ENCODE data around the gene COX7A2L. TPM values are rescaled to one million over a fixed set of nuclear protein-coding genes. Genes with fewer than 3 reads are reported as not detected.

COX7A2L gene
- total RNA-seq, 4 donors from 2014 or later: 69.8 to 94.7 (median 89.1) TPM

DNA sequence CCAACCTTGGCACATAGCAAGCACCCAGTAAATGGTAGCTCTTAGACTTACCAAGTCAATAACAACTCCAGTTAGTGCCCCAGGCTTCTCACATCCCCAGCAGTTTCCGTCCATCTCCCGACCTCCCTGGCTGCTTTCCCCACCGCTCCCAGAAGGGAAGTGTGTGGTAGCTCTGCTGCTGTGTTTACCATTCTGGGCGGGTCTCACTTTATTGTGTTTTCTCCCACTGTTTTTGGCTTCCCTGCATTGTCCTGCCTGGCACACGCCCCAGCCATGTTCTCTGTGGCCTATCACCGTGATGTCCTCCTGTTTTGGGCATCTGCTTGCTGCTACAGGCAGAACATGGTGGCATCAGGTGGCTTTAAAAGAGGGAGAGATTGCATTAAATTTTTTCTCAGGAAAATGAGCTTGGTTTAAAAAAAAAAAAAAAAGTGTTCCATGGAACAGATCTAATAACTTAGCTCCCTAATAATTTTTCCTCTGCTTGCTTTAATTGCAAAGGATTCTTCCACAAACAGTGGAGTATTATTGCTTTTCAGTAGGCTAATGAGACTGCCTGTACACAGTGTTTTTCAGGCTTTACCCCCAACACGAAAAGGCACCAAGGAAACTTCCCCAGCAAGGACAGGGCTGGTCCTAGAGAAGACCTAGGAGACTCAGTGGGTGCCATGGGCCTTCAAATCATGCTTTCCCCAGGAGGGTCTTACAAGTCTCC lies 8.0 kb upstream of the COX7A2L start:
- H3K9me3 ChIP-seq: no peaks in the 10 kb centered on the region
- peak overlapping the region in 3 of 4 donors; percentile 15 to 59 (median 41) for H3K27ac ChIP-seq
- peaks cover 0 to 3% of the 10 kb centered on the region in 2 donors for H3K4me1 ChIP-seq
- no peaks in the 10 kb centered on the region for H3K27me3 ChIP-seq
- H3K36me3 ChIP-seq: no peaks in the 10 kb centered on the region
- in situ Hi-C loops (cut with MboI; ENCODE audit: low sequenced_read_pairs in 4 of 4): loop anchor here (10.0 to 25.0 kb wide), 5 partner anchors 264 to 524 kb away; no protein-coding TSS in a partner anchor
- peak in 1 of 2 donors; percentile 65 for ATAC-seq
- DNase-seq: no peak
- intact Hi-C loops (cut with DNase I; ENCODE audit: low total_unique reads): no loop called here
- TF ChIP-seq POLR2A (IDR thresholded peaks at IDR 0.05) (no peak), CTCF (IDR thresholded peaks at IDR 0.05 in 4 of 5, conservative IDR thresholded peaks at IDR 0.05 in 1 of 5) (no peak)
- peak overlapping the region in 2 of 4 donors; percentile 1 to 29 for H3K4me3 ChIP-seq

GRCh38 chr2:42367835-42368234 lies 6.8 kb upstream of the COX7A2L start:
- no peaks in the 10 kb centered on the region for H3K9me3 ChIP-seq
- H3K4me1 ChIP-seq: peaks cover 0 to 3% of the 10 kb centered on the region in 2 donors
- peak overlapping the region in 2 of 4 donors; percentile 1 to 29 for H3K4me3 ChIP-seq
- H3K27ac ChIP-seq: peak overlapping the region in 1 of 4 donors; percentile 15
- no peak for TF ChIP-seq CTCF (IDR thresholded peaks at IDR 0.05 in 4 of 5, conservative IDR thresholded peaks at IDR 0.05 in 1 of 5)
- TF ChIP-seq POLR2A (IDR thresholded peaks at IDR 0.05): no peak
- ATAC-seq (no peak), DNase-seq (no peak)
- intact Hi-C loops (cut with DNase I; ENCODE audit: low total_unique reads): no loop called here
- in situ Hi-C loops (cut with MboI; ENCODE audit: low sequenced_read_pairs in 4 of 4): loop anchor here (10.0 to 25.0 kb wide), 5 partner anchors 263 to 523 kb away; no protein-coding TSS in a partner anchor
- no peaks in the 10 kb centered on the region for H3K36me3 ChIP-seq
- no peaks in the 10 kb centered on the region for H3K27me3 ChIP-seq

DNA sequence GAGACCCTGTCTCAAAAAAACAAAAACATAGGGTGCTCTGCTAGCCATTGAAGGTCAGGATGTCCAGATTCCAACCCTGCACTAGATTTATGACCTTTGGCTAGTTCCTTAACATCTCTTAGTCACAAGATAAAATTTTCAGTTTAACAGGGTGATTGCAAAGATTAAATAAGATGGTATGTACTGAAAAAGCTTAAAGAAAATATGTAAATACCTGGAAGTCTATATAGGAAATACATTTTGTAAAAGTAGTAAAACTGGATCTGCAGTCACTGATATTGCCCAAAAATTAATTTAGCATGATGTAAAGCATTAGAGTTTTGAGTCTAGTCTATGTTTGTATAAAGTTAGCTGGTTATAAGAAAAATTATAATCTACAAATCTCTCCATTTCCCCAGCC lies 5.4 kb upstream of the COX7A2L start:
- ATAC-seq: no peak
- in situ Hi-C loops (cut with MboI; ENCODE audit: low sequenced_read_pairs in 4 of 4): loop anchor here (10.0 to 25.0 kb wide), 5 partner anchors 262 to 522 kb away; no protein-coding TSS in a partner anchor
- no peak overlapping the region for H3K27ac ChIP-seq
- DNase-seq: no peak
- H3K9me3 ChIP-seq: no peaks in the 10 kb centered on the region
- H3K4me1 ChIP-seq: peaks cover 4 to 9% of the 10 kb centered on the region in 2 donors
- intact Hi-C loops (cut with DNase I; ENCODE audit: low total_unique reads): no loop called here
- H3K36me3 ChIP-seq: no peaks in the 10 kb centered on the region
- H3K4me3 ChIP-seq: no peak overlapping the region
- H3K27me3 ChIP-seq: no peaks in the 10 kb centered on the region
- TF ChIP-seq POLR2A (IDR thresholded peaks at IDR 0.05) (no peak), CTCF (IDR thresholded peaks at IDR 0.05 in 4 of 5, conservative IDR thresholded peaks at IDR 0.05 in 1 of 5) (no peak)

- Histone ChIP-seq H3K27ac (no peak overlapping the region), H3K27me3 (no peaks in the 10 kb centered on the region), H3K4me3 (no peak overlapping the region), H3K36me3 (no peaks in the 10 kb centered on the region), H3K4me1 (peaks cover 12% of the 10 kb centered on the region in 2 donors), H3K9me3 (no peaks in the 10 kb centered on the region)
- ATAC-seq: no peak
- no peak for TF ChIP-seq CTCF (IDR thresholded peaks at IDR 0.05 in 4 of 5, conservative IDR thresholded peaks at IDR 0.05 in 1 of 5)
- TF ChIP-seq POLR2A (IDR thresholded peaks at IDR 0.05): no peak
- in situ Hi-C loops (cut with MboI; ENCODE audit: low sequenced_read_pairs in 4 of 4): loop anchor here (5.0 to 25.0 kb wide), 6 partner anchors 260 to 520 kb away; no protein-coding TSS in a partner anchor
- intact Hi-C loops (cut with DNase I; ENCODE audit: low total_unique reads): loop anchor here (5.0 kb wide), 2 partner anchors 317 to 437 kb away; partner anchors contain the start of gene PKDCC
- DNase-seq: no peak
Observed at GRCh38 chr2:42364658-42365057, 3.6 kb upstream of the COX7A2L start.
